IPS-20b (cell line): ENCODE results near the gene CYP27B1.
"Not testable (repeated sequence)": the region's sequence is repeated elsewhere in the genome, so short reads cannot be mapped to it uniquely, and the experiment has no call there.

ENCODE experiments used
- H3K27ac ChIP-seq: one replicate; pipeline ENCODE4 v1.5.1; 2013; ENCODE audit warnings: low read length
- H3K27me3 ChIP-seq: 2 replicates; pipeline ENCODE4 v1.6.1; 2013; ENCODE audit warnings: mild to moderate bottlenecking, low read length, inconsistent platforms; ENCODE audit not compliant: insufficient read depth
- H3K36me3 ChIP-seq: 2 replicates; pipeline ENCODE4 v1.6.1; 2013; ENCODE audit warnings: low read depth, mild to moderate bottlenecking, inconsistent platforms, low read length, moderate library complexity; ENCODE audit not compliant: insufficient read depth
- H3K4me1 ChIP-seq: 2 replicates; pipeline ENCODE4 v1.6.1; 2013; ENCODE audit warnings: mild to moderate bottlenecking, control low read depth, inconsistent platforms, low read length, moderate library complexity; ENCODE audit not compliant: insufficient read depth
- H3K4me3 ChIP-seq: 2 replicates; pipeline ENCODE4 v1.5.1; 2013; ENCODE audit warnings: mild to moderate bottlenecking, low read length, inconsistent platforms
- H3K9ac ChIP-seq: 2 replicates; pipeline ENCODE4 v1.6.1; 2013; ENCODE audit warnings: low read depth, mild to moderate bottlenecking, inconsistent platforms, low read length, moderate library complexity
- H3K9me3 ChIP-seq: 2 replicates; pipeline ENCODE4 v1.6.1; 2013; ENCODE audit warnings: mild to moderate bottlenecking, low read depth, low read length, inconsistent platforms; ENCODE audit not compliant: insufficient read depth

The CYP27B1 gene

GRCh38 chr12:57727758-57728395, 39.0 kb downstream of the CYP27B1 start:
- H3K9ac ChIP-seq: no peak overlapping the region
- H3K4me3 ChIP-seq: peak overlapping the region; percentile 79; the same call in 1 of the 2 replicates
- H3K4me1 ChIP-seq: peaks cover 5% of the 10 kb centered on the region; the same call in 1 of the 2 replicates
- H3K9me3 ChIP-seq: no peaks in the 10 kb centered on the region
- no peak overlapping the region for H3K27ac ChIP-seq
- H3K27me3 ChIP-seq: peaks cover 99% of the 10 kb centered on the region
- H3K36me3 ChIP-seq: no peaks in the 10 kb centered on the region

- no peaks in the 10 kb centered on the region for H3K9me3 ChIP-seq
- H3K27ac ChIP-seq: no peak overlapping the region
- H3K4me1 ChIP-seq: peaks cover 5% of the 10 kb centered on the region; the same call in 1 of the 2 replicates
- no peaks in the 10 kb centered on the region for H3K36me3 ChIP-seq
- H3K27me3 ChIP-seq: peaks cover 94% of the 10 kb centered on the region
- peak overlapping the region; percentile 79; the same call in 1 of the 2 replicates for H3K4me3 ChIP-seq
- H3K9ac ChIP-seq: no peak overlapping the region
Observed at GRCh38 chr12:57726884-57727757, 39.8 kb downstream of the CYP27B1 start.

- Histone ChIP-seq H3K4me1 (peaks cover 5% of the 10 kb centered on the region; the same call in 1 of the 2 replicates), H3K27me3 (peaks cover 86% of the 10 kb centered on the region), H3K9ac (no peak overlapping the region), H3K4me3 (peak overlapping the region; percentile 79), H3K27ac (no peak overlapping the region), H3K36me3 (no peaks in the 10 kb centered on the region), H3K9me3 (no peaks in the 10 kb centered on the region)
Observed at GRCh38 chr12:57726151-57726883, 40.6 kb downstream of the CYP27B1 start.

- H3K4me3 ChIP-seq: peak overlapping the region; percentile 79
- H3K9me3 ChIP-seq: no peaks in the 10 kb centered on the region
- H3K36me3 ChIP-seq: no peaks in the 10 kb centered on the region
- H3K4me1 ChIP-seq: peaks cover 5% of the 10 kb centered on the region; the same call in 1 of the 2 replicates
- H3K27me3 ChIP-seq: peaks cover 81% of the 10 kb centered on the region
- H3K27ac ChIP-seq: no peak overlapping the region
- H3K9ac ChIP-seq: no peak overlapping the region
Observed at GRCh38 chr12:57725851-57726150, 41.1 kb downstream of the CYP27B1 start.

GRCh38 chr12:57724936-57725740, 41.7 kb downstream of the CYP27B1 start:
- no peaks in the 10 kb centered on the region for H3K36me3 ChIP-seq
- H3K4me1 ChIP-seq: peaks cover 5% of the 10 kb centered on the region; the same call in 1 of the 2 replicates
- H3K27ac ChIP-seq: no peak overlapping the region
- H3K27me3 ChIP-seq: peaks cover 74% of the 10 kb centered on the region
- no peak overlapping the region for H3K9ac ChIP-seq
- H3K4me3 ChIP-seq: no peak overlapping the region
- no peaks in the 10 kb centered on the region for H3K9me3 ChIP-seq

GRCh38 chr12:57724003-57724935, 42.6 kb downstream of the CYP27B1 start:
- H3K36me3 ChIP-seq: peaks cover 5% of the 10 kb centered on the region

GRCh38 chr12:57723630-57723962, 43.3 kb downstream of the CYP27B1 start:
- no peak overlapping the region for H3K27ac ChIP-seq
- H3K27me3 ChIP-seq: peaks cover 59% of the 10 kb centered on the region

More at GRCh38 chr12:57724003-57724935, 42.6 kb downstream of the CYP27B1 start:
- Histone ChIP-seq H3K9ac (no peak overlapping the region), H3K9me3 (no peaks in the 10 kb centered on the region), H3K27me3 (peaks cover 65% of the 10 kb centered on the region), H3K27ac (no peak overlapping the region), H3K4me3 (no peak overlapping the region), H3K4me1 (peaks cover 5% of the 10 kb centered on the region; the same call in 1 of the 2 replicates)

GRCh38 chr12:57722716-57723629, 43.9 kb downstream of the CYP27B1 start:
- H3K4me3 ChIP-seq: no peak overlapping the region
- no peak overlapping the region for H3K27ac ChIP-seq
- peaks cover 15% of the 10 kb centered on the region for H3K36me3 ChIP-seq
- peaks cover 52% of the 10 kb centered on the region for H3K27me3 ChIP-seq
- peaks cover 5% of the 10 kb centered on the region; the same call in 1 of the 2 replicates for H3K4me1 ChIP-seq
- no peaks in the 10 kb centered on the region for H3K9me3 ChIP-seq
- H3K9ac ChIP-seq: no peak overlapping the region

More at GRCh38 chr12:57723630-57723962, 43.3 kb downstream of the CYP27B1 start:
- H3K9ac ChIP-seq: no peak overlapping the region
- peaks cover 5% of the 10 kb centered on the region; the same call in 1 of the 2 replicates for H3K4me1 ChIP-seq
- H3K9me3 ChIP-seq: no peaks in the 10 kb centered on the region
- H3K4me3 ChIP-seq: no peak overlapping the region
- peaks cover 9% of the 10 kb centered on the region for H3K36me3 ChIP-seq

GRCh38 chr12:57721846-57722608, 44.9 kb downstream of the CYP27B1 start:
- H3K9me3 ChIP-seq, H3K4me3 ChIP-seq, H3K4me1 ChIP-seq, H3K27ac ChIP-seq, H3K9ac ChIP-seq: not testable (repeated sequence)
- Histone ChIP-seq H3K36me3 (peaks cover 18% of the 10 kb centered on the region), H3K27me3 (peaks cover 43% of the 10 kb centered on the region)
